ENCODE measurements around the gene NXF1.
"Not testable (repeated sequence)": the region's sequence is repeated elsewhere in the genome, so short reads cannot be mapped to it uniquely, and the experiment has no call there.

Gene NXF1

DNA sequence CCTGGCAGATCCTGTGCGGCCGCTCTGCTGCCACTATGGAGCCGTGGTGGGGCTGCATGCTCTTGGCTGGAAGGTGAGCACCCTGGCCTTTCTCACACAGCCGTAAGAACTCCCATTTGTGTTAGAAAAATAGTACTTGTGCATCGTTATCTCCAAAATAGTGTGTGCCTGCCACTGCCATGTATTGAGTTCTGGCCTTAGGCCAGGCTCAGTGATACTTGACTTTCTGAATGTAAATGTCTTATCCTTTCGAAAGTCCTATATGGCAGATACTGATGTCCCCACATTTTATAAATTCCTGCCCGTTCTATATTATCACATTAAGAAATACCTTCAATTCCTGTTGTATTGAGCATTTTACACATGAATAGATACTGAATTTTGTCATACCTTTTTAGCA is 22.5 kb downstream of the NXF1 start:
- no peak for FAIRE-seq

DNA sequence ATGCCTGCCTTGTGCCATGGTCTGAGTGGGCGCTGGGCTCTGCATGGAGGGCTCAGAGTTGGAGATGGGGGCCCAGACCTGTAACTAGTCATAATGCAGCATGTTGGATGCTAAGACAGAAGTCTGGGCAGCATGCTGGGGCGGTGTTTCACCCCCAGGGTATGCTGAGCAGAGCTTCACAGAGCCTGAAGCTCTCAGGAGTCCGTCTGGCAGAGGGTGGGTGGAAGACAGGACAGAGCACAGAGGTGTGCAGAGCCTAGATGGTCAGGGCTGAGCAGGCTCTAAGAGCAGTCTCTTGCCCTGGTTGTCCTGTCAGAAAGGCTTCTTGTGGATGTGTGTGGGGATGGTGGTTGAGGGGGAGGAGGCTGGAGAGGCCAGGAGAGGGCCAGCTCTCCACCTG is 26.8 kb downstream of the NXF1 start:
- FAIRE-seq = no peak

DNA sequence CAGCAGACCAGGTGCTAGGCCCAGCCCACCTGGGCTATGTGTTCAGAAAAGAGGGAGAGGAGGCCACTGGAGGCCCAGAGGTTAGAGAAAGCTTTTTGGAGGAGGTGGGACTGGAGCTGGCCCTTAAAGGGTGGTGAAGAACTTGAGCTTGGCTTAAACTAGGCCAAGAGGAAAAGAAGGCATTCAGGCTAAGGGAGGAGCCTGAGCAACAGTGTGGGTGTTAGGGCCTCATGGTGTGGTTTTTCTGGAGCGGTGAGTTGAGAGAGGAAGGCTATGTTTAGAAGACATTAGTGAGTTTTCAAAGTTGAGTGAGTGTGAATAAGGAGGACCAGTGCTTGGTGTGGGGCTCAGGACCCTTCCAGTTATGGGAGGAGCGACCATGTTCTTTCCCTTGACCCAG is 27.9 kb downstream of the NXF1 start:
- FAIRE-seq = no peak

DNA sequence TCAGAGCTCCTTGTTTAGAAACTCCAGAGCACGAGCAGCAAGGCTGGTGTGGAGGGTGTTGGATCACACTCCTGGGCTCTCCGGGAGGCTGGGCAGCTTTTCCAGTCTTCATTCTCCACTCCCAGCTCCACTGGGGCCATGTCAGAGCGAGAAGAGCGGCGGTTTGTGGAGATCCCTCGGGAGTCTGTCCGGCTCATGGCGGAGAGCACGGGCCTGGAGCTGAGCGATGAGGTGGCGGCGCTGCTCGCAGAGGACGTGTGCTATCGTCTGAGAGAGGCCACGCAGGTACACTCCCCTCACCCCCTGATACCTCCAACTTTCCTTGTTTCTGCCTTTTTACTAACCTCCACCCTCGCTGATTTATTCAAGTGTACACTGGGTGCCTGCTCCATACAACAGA is 29.6 kb downstream of the NXF1 start:
- no peak for FAIRE-seq

DNA sequence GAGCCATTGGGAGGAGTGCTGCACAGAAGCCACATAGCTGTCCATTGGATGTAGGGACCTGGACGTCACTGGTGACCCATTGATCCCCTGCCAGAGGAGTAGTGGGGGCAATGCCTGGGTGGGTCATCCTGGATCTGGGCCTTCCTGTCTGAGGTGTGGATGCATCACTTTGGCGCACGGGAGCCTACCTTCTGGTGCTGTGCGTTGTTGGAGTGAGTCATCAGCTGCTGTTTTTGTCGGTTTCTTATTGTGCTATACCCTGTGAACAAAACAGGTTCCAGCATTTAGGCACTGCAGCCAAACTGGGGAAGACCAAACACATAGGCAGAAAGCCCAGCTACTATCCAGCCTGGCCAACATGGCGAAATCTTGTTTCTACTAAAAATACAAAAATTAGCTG is 30.8 kb downstream of the NXF1 start:
- FAIRE-seq = no peak

DNA sequence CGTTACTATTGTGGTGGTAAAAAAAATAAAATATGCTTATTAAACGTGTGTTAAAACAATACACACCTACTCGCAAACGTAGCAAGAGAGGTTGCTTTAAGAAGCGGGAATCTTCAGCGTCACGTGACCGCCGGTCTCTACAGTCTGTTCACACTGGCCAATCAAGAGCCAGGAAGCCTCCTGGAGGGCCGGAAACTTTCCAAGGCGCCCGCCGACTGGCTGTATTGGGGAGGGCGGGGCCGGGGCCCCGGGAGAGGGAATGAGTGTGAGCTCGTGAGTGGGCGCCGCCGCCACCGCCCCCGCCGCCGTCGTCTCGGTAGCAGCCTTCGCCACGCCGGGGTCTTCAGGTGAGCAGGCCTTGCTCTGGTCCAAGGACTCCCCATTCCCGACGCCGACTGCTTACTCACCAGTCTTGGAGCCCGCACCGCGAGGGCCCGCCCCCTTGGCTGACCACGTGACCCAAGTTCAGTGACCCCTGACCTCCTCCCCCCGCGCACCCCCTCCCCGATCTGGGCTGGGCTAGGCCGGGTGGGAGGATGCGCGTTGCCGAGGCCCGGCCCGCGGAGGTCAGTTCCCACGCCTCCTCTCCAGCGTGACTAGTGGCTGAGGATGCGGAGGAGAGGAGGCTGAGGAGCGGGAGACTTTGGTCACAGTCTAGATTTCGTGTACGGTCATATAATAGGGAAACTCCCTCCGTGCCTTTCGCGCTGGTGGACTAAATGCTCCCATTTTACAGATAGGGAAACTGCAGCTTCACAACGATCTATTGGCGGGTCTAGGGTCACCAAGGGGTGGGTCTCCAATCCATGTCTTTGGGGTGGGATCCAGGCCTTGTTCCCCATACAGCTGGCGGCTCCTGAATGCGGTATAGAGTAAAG is 33.9 kb downstream of the NXF1 start, which contains the start of gene TAF6L:
Gene TAF6L, plus strand, starts transcription at position 253 of the 878 bp plus-strand sequence. CDS start 4,388 bp downstream, outside the sequence.
- no peak for FAIRE-seq

DNA sequence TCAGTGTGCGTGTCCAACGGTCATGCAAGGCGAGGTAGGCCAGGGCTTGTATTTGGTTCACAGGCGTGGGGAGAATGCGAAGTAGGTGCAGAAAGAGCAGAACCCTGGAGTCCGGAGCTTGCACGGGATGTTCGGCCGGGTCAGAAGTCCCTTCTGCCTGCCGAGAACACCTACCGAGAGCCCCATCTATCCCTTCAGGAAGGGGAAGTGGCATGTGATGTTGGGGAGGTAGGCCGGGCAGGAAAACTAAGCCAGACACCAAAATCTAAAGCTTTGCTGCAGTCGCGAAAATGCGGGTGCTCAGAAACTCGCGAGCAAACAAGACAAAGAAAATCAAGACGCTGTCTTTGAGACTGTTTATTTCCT is 34.5 kb downstream of the NXF1 start:
- no peak for FAIRE-seq

DNA sequence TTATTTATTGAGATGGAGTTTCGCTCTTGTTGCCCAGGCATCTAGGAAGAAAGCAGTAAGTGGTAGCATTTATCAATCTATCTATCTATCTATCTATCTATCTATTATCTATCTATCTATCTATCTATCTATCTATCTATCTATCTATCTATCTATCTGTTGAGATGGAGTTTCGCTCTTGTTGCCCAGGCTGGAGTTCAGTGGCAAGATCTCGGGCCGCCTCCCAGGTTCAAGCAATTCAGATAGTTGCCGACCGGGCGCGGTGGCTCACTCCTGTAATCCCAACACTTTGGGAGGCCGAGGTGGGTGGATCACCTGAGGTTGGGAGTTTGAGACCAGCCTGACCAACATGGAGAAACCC is 44.4 kb downstream of the NXF1 start:
- FAIRE-seq = not testable (repeated sequence)

DNA sequence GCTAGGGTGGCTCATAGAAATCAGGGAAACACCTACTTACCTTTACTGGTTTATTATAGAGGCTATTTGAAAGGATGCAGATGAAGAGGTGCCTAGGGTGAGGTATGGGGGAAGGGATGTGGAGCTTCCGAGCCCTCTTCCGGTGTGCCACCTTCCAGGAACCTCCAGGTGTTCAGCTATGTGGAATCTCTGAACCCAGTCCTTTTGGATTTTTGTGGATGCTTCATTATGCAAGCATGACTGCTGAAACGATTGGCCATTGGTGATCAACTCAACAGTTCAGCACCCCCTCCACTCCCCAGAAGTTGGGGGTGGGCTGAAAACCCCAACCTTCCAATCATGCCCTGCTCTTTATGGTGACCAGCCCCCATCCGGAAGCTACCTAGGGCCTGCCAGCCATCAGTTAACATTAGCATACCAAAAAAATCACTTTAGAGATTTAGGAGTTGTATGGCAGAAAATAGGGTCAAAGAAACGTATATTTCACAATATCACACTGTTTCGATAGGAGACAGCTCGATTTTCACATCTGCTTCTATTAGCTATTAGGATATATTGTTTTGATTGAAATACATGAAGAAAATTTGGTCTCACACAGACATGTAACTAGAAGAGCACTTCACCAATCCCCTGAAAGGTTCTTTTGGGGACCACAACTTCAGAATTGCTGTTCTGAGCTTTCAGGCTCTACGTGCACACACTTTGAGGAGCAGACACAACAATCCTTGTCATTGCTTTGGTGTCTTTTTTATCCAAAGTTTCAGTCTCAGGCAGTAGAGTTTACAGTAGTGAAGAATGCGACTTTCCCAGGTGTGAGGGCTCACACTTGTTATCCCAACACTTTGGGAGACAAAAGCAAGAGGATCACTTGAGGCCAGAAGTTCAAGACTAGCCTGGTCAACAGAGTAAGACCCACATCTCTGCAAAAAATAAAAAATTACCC is 47.1 kb downstream of the NXF1 start:
- no peak for FAIRE-seq

DNA sequence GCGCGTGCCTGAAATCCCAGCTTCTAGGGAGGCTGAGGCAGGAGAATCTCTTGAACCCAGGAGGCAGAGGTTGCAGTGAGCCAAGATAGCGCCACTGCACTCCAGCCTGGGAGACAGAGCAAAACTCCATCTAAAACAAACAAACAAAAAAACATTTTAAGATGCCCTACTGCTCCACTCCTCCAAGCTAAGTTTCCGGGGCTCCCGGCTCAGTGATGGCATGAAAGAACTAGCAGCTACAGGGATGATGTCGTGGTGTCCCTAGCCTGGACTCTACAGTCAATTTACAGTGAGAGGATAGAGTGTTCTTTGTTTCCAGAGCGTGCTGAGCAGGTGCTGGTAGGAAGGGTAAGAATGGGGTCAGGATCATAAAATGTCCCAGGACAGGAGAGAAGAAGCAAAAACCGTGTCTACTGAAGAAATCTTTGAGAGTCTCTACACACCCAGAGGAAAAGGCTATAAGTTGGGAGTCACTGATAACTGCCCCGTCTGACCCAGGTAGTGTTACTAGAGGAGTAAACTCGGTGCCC is 50.1 kb downstream of the NXF1 start:
- no peak for FAIRE-seq

DNA sequence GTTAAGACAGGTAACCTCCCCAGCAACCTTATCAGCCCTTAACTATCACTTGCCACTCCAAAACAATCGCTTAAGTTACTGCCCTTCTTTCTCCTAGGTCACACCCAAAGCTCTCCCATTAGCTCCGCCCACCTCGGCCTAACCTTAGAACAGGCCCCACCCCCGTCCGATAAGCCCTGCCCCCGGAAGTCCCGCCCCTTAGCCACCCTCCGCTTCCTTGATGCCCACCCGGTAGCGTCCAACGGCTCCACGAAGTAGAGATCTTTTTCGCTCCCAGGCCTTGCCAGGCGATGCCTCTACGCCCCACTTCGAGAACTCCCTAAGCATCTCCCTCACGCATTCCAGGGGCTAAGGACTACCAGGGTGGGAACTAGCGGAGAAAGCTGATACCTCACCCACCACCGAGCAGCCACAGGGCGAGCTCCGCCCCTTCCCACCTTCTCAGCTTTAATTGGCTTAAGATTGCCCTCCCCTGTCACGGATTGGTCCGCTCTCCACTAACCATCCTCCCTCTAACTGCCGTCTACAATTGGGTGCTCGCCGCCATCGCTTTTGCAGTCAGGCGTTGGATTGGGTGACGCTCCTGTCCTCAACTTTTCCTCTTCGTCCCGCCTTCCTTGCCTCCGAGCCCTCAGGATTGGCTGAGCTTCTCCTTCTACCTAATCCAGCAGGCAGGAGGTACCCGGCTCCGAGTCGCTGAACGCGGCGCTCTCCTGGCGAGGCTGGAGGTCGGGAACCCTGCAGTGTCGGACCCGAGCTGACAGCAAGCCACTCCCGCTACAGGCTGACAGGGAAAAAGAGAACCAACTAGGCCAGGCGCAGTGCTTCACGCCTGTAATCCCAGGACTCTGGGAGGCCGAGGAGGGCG is 51.3 kb downstream of the NXF1 start, which contains the start of gene ZBTB3:
Gene ZBTB3, minus strand, starts transcription at position 425 of the 868 bp plus-strand sequence. CDS start 496 bp downstream, outside the sequence.
- FAIRE-seq = no peak

DNA sequence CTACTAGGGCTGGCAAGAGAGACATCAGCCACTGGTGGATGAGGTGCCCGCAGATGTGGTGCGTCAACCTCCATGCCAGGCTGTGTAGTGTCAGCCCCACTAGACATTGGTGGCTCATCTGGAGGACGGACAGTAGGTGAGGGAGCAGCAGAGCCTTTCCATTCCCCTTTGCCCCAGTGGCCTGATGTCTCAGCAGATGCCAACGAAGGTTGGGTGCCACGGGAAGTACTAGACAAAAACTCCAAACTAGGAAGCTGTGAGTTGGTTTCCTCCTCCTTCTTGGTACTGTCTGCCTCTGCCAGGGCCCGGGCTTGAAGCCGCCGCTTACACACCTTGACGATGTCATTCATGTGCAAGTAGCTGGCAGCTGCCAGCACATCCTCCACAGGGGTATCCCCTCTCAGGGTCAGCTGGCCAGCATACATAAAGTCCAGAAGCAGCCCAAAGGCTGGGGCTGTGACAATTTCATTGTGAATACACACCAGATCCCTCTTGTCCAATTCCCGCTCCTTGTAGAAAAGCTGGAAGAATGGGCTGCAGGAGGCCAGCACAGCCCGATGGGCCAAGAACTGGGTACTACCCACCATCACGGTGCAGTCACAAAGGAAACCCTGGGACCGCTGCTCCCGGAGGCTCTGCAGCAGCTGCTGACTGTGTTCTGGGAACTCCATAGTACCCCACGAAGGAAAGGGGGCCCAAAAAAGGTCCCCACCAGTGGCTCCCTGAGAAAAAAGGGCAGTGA is 52.1 kb downstream of the NXF1 start:
- FAIRE-seq = no peak

DNA sequence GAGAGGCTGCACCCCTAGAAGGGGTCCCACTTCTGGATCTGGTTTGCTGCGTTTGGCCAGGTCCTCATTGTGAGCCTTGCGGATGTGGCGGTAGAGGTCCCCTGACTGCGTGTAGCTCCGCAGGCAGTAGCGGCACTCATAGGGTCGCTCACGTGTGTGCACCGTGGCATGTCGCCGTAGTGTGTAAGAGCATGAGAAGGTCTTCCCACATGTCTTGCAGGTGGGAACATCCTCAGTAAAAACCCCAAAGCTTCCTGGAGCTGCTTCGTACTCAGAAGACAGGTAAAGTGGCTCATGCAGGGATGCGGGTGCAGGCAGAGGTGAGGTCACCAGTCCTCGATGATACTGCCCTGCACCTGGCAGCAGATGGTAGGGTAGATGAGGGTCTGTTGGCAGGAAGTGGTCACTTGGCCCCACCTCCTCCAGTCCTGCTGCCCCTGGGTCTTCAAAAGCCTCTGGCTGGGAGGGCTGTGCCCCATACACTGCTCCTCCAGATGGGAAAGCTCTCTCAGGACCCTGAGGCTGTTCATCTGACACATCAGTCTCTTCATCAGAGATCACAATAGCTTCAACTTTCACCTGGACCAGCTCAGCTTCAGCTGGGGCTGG is 53.0 kb downstream of the NXF1 start:
- no peak for FAIRE-seq

DNA sequence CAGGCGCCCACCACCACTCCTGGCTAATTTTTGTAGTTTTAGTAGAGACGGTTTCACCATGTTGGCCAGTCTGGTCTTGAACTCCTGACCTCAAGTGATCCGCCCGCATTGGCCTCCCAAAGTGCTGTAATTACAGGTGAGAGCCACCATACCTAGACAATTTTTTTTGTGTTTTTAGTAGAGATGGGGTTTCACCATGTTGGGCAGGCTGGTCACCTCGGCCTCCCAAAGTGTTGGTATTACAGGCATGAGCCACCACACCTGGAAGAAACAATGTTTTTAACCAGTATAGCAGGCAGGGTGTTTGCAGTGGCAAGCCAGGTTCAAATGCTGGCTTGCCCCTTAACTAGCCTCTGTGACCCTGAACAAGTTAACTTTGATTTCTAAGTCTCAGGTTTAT is 55.3 kb downstream of the NXF1 start:
- not testable (repeated sequence) for FAIRE-seq

DNA sequence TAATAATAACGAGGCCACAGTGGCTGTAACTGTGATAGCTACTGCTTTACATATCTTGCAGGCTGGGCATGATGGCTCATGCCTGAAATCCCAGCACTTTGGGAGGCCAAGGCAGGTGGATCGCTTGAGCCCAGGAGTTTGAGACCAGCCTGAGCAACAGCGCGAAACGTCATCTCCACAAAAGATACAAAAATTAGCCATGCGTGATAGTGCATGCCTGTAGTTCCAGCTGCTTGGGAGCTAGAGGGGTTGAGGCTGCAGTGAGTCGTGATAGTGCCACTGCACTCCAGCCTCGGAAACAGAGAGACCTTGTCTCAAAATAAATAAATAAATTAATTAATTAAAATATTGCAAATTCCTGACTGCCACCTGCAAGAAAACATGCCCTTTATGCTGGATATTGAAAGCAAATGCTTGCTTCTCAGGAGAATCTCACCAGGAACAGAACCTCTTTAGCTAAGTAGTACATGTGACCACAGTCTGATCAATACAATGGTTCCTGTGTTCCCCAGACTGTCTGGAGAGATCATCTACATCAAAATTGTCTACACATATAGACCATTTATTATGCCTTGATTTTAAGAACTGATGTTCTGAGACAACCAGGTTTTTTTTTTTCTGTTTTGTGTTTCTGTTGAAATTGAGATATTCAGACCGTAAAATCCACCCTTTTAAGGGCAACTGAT is 57.6 kb downstream of the NXF1 start:
- no peak for FAIRE-seq

Measured in colon (tissue), 2 donors.